Breast epithelium (tissue), 4 donors: Measurements from ENCODE around the gene RBX1. TPM values are rescaled to one million over a fixed set of nuclear protein-coding genes. Genes with fewer than 3 reads are reported as not detected.
A peak's percentile ranks its signal among the peaks of the same experiment; 100 is the strongest.
"Not testable (repeated sequence)": the region's sequence is repeated elsewhere in the genome, so short reads cannot be mapped to it uniquely, and the experiment has no call there.

Experiments
- DNase-seq, 2 donors: peaks; one replicate each; pipeline ENCODE4 v3.0.0-alpha.2; 2019; ENCODE audit warnings: low spot score in 2 of 2
- H3K27ac ChIP-seq, 2 donors: fragments of 200-600 bp; sonication (generic) in 1 of 2; one replicate each; pipeline ENCODE4 v1.5.1; 2016 to 2019; ENCODE audit warnings: mild to moderate bottlenecking in 1 of 2
- H3K27me3 ChIP-seq, 2 donors: fragments of 200-600 bp; sonication (generic) in 1 of 2; one replicate each; pipeline versions ENCODE4 v1.5.1 to v1.6.0; 2017 to 2019; ENCODE audit warnings: control low read depth in 1 of 2, mild to moderate bottlenecking in 1 of 2
- H3K36me3 ChIP-seq: fragments of 200-600 bp; one replicate; pipeline ENCODE4 v1.5.1; 2019
- H3K4me1 ChIP-seq, 2 donors: fragments of 200-600 bp; sonication (generic); one replicate each; pipeline ENCODE4 v1.5.1; 2016 to 2019; ENCODE audit warnings: control low read depth in 1 of 2
- H3K4me3 ChIP-seq, 3 donors: fragments of 200-600 bp; sonication (generic); 1 replicate in 2 of 3; 2 replicates in 1 of 3; pipeline ENCODE4 v1.5.1; 2016 to 2019; ENCODE audit warnings: mild to moderate bottlenecking in 3 of 3, moderate library complexity in 2 of 3
- H3K9me3 ChIP-seq, 2 donors: fragments of 200-600 bp; sonication (generic) in 1 of 2; one replicate each; pipeline ENCODE4 v1.5.1; 2016 to 2019; ENCODE audit warnings: control low read depth in 1 of 2
- CTCF ChIP-seq, 3 donors: fragments of 450-650 bp; IDR thresholded peaks; one replicate each; pipeline ENCODE4 v1.5.1; 2016 to 2017; ENCODE audit warnings: antibody characterized with exemption in 3 of 3, mild to moderate bottlenecking in 3 of 3, moderate library complexity in 3 of 3
- POLR2A ChIP-seq: fragments of 450-650 bp; IDR thresholded peaks from one replicate; pipeline ENCODE4 v1.6.1; 2016; ENCODE audit warnings: antibody characterized with exemption, mild to moderate bottlenecking, moderate library complexity
- POLR2AphosphoS5 ChIP-seq, 3 donors: sonication (generic); formaldehyde crosslinking; IDR thresholded peaks; one replicate each; pipeline ENCODE4 v1.6.1; 2017; ENCODE audit warnings: antibody characterized with exemption in 3 of 3
- intact Hi-C: fragments of 100-400 bp; cut with DNase I; formaldehyde crosslinking; loops from one replicate; pipeline ENCODE4 v1.15.1; 2023; ENCODE audit warnings: low total_unique reads
- total RNA-seq, 3 donors: library from RNA; depleted of rRNA; stranded (reverse); fragments of >200 nt; gene quantifications; one replicate each; pipeline ENCODE4 v1.1.0, GENCODE V29; 2016

Gene RBX1
- 10 to 100 TPM; 30.4 to 42.7 (median 39.3) TPM for total RNA-seq

GRCh38 chr22:40950962-40951794, at the start of gene RBX1:
RBX1 (plus strand) TSS chr22:40951378; CDS start chr22:40951399, 21 bp downstream.
- H3K4me3 ChIP-seq = peak within 1 kb of the TSS; percentile 68 to 90 (median 87)

GRCh38 chr22:40904101-40904500, 47.1 kb upstream of the RBX1 start:
- Histone ChIP-seq H3K27me3 (no peaks in the 10 kb centered on the region), H3K4me3 (no peak overlapping the region), H3K27ac (no peak overlapping the region), H3K9me3 (no peaks in the 10 kb centered on the region), H3K4me1 (no peaks in the 10 kb centered on the region), H3K36me3 (peaks cover 4% of the 10 kb centered on the region)
- no peak for DNase-seq
- TF ChIP-seq POLR2AphosphoS5 (IDR thresholded peaks at IDR 0.05) (no peak), POLR2A (no peak)
- intact Hi-C loops = no loop called here

More at GRCh38 chr22:40950962-40951794, at the start of gene RBX1:
- peak; percentile 86 to 93 (median 91) for TF ChIP-seq POLR2AphosphoS5 (IDR thresholded peaks at IDR 0.05)
- TF ChIP-seq POLR2A = peak; percentile 77
- no peak for TF ChIP-seq CTCF (IDR thresholded peaks at IDR 0.05)
- H3K27ac ChIP-seq = peak within 1 kb of the TSS; percentile 95 to 97
- peaks cover 0 to 9% of the 10 kb centered on the region in 2 donors for H3K4me1 ChIP-seq
- no peaks in the 10 kb centered on the region for H3K27me3 ChIP-seq
- H3K9me3 ChIP-seq = no peaks in the 10 kb centered on the region
- DNase-seq = peak; percentile 98
- intact Hi-C loops = loop anchor here (10.0 kb wide), 1 partner anchor 144 kb away; the partner anchor contains the start of gene EP300
- peaks cover 5% of the 10 kb centered on the region for H3K36me3 ChIP-seq

- no peak overlapping the region for H3K27ac ChIP-seq
Measured at GRCh38 chr22:40908895-40909294, 42.3 kb upstream of the RBX1 start.

GRCh38 chr22:40911772-40912171, 39.4 kb upstream of the RBX1 start:
- intact Hi-C loops = loop anchor here (10.0 kb wide), 1 partner anchor 423 kb away; no protein-coding TSS in a partner anchor
- Histone ChIP-seq H3K9me3 (no peaks in the 10 kb centered on the region), H3K36me3 (peaks cover 8% of the 10 kb centered on the region), H3K27ac (no peak overlapping the region), H3K27me3 (no peaks in the 10 kb centered on the region), H3K4me3 (no peak overlapping the region), H3K4me1 (no peaks in the 10 kb centered on the region)
- no peak for TF ChIP-seq POLR2AphosphoS5 (IDR thresholded peaks at IDR 0.05)
- no peak for TF ChIP-seq POLR2A
- TF ChIP-seq CTCF (IDR thresholded peaks at IDR 0.05) = no peak
- DNase-seq = no peak

More at GRCh38 chr22:40908895-40909294, 42.3 kb upstream of the RBX1 start:
- Histone ChIP-seq H3K4me3 (no peak overlapping the region), H3K9me3 (no peaks in the 10 kb centered on the region), H3K36me3 (peaks cover 8% of the 10 kb centered on the region), H3K27me3 (no peaks in the 10 kb centered on the region), H3K4me1 (no peaks in the 10 kb centered on the region)
- no peak for TF ChIP-seq POLR2A
- intact Hi-C loops = no loop called here
- DNase-seq = no peak

- H3K4me3 ChIP-seq, H3K36me3 ChIP-seq, H3K27me3 ChIP-seq, H3K4me1 ChIP-seq, H3K9me3 ChIP-seq, H3K27ac ChIP-seq, DNase-seq: not testable (repeated sequence)
- intact Hi-C loops = loop anchor here (10.0 kb wide), 1 partner anchor 422 kb away; no protein-coding TSS in a partner anchor
Measured at GRCh38 chr22:40912987-40913386, 38.2 kb upstream of the RBX1 start.

- no peak for TF ChIP-seq POLR2AphosphoS5 (IDR thresholded peaks at IDR 0.05)
- no peak for TF ChIP-seq POLR2A
- no peak for TF ChIP-seq CTCF (IDR thresholded peaks at IDR 0.05)
- Histone ChIP-seq H3K4me3 (no peak overlapping the region), H3K36me3 (no peaks in the 10 kb centered on the region), H3K9me3 (no peaks in the 10 kb centered on the region), H3K4me1 (no peaks in the 10 kb centered on the region), H3K27ac (peak overlapping the region in 1 of 2 donors; percentile 71), H3K27me3 (no peaks in the 10 kb centered on the region)
- intact Hi-C loops = loop anchor here (10.0 kb wide), 1 partner anchor 415 kb away; no protein-coding TSS in a partner anchor
- DNase-seq = peak in 1 of 2 donors; percentile 19
Measured at GRCh38 chr22:40919446-40919845, 31.7 kb upstream of the RBX1 start.
